HEK293 (cell line): ENCODE data around the gene ATP2C1.

Source experiments
- CTCF ChIA-PET: fragments of 350-600 bp; formaldehyde crosslinking; extraction: SDS; loops from one replicate; lab custom pipeline; 2021; ENCODE audit warnings: antibody characterized with exemption; lab: Yijun Ruan, JAX
- POLR2A ChIA-PET: fragments of 300-600 bp; formaldehyde crosslinking; extraction: SDS; loops from one replicate; lab custom pipeline; 2020; ENCODE audit warnings: antibody characterized with exemption, inconsistent platforms; lab: Yijun Ruan, JAX
- H3K27ac ChIP-seq: fragments of 200-500 bp; sonication (Bioruptor generic); 2 replicates; pipeline ENCODE4 v1.5.1; 2014; ENCODE audit warnings: low read depth, low read length, control low read depth, inconsistent platforms; ENCODE audit errors: extremely low read depth
- H3K36me3 ChIP-seq, 2 experiments: fragments of 200-500 bp in 1 of 2; sonication (Bioruptor generic) in 1 of 2; 1 replicate in 1 of 2; 2 replicates in 1 of 2; pipeline ENCODE4 v1.5.1; 2014 to 2017; ENCODE audit warnings: inconsistent platforms in 2 of 2, low read length in 2 of 2; ENCODE audit not compliant: control insufficient read depth in 2 of 2, insufficient read depth in 1 of 2
- H3K4me1 ChIP-seq: fragments of 200-500 bp; sonication (Bioruptor generic); 2 replicates; pipeline ENCODE4 v1.5.1; 2014; ENCODE audit warnings: mild to moderate bottlenecking, low read length, inconsistent platforms; ENCODE audit not compliant: control insufficient read depth, insufficient read depth
- H3K4me3 ChIP-seq: 2 replicates; pipeline ENCODE4 v1.5.1; 2011; ENCODE audit warnings: low read depth, mild to moderate bottlenecking, control low read depth, low read length, moderate library complexity
- H3K9me3 ChIP-seq: fragments of 200-500 bp; sonication (Bioruptor generic); 2 replicates; pipeline ENCODE4 v1.5.1; 2014; ENCODE audit warnings: low read depth, low read length, inconsistent platforms; ENCODE audit not compliant: control insufficient read depth, insufficient read depth
- KLF7 ChIP-seq: fragments of 450-650 bp; formaldehyde crosslinking; IDR thresholded peaks from 2 replicates; pipeline ENCODE4 v1.5.1; 2016; ENCODE audit warnings: missing biosample characterization, missing genetic modification characterization, borderline replicate concordance
- KLF8 ChIP-seq: fragments of 450-650 bp; formaldehyde crosslinking; IDR thresholded peaks from 2 replicates; pipeline ENCODE4 v1.5.1; 2016; ENCODE audit warnings: missing biosample characterization, missing genetic modification characterization
- MEIS1 ChIP-seq: sonication (generic); formaldehyde crosslinking; IDR thresholded peaks from 2 replicates; pipeline ENCODE4 v1.8.1; 2022; ENCODE audit warnings: missing genetic modification reagents, mild to moderate bottlenecking, borderline replicate concordance
- MZF1 ChIP-seq: fragments of 450-650 bp; formaldehyde crosslinking; IDR thresholded peaks from 2 replicates; pipeline ENCODE4 v1.5.1; 2017; ENCODE audit warnings: missing biosample characterization, missing genetic modification characterization, borderline replicate concordance
- PRDM1 ChIP-seq: fragments of 450-650 bp; formaldehyde crosslinking; IDR thresholded peaks from 2 replicates; pipeline ENCODE4; 2016; ENCODE audit warnings: missing biosample characterization, missing genetic modification characterization
- SCRT1 ChIP-seq: fragments of 450-650 bp; formaldehyde crosslinking; IDR thresholded peaks from 2 replicates; pipeline ENCODE4 v1.5.1; 2016; ENCODE audit warnings: missing biosample characterization, missing genetic modification characterization, borderline replicate concordance
- SP7 ChIP-seq: fragments of 450-650 bp; formaldehyde crosslinking; IDR thresholded peaks from 2 replicates; pipeline ENCODE4 v1.5.1; 2016; ENCODE audit warnings: missing biosample characterization, missing genetic modification characterization
- ZFP37 ChIP-seq: fragments of 450-650 bp; formaldehyde crosslinking; IDR thresholded peaks from 2 replicates; pipeline ENCODE4 v1.5.1; 2016; ENCODE audit warnings: missing biosample characterization, missing genetic modification characterization
- ZNF132 ChIP-seq: fragments of 450-650 bp; formaldehyde crosslinking; IDR thresholded peaks from 2 replicates; pipeline ENCODE4 v1.5.1; 2017; ENCODE audit warnings: missing biosample characterization, missing genetic modification characterization, borderline replicate concordance
- ZNF138 ChIP-seq: fragments of 450-650 bp; formaldehyde crosslinking; IDR thresholded peaks from 2 replicates; pipeline ENCODE4 v1.5.1; 2016; ENCODE audit warnings: missing biosample characterization, missing genetic modification characterization, borderline replicate concordance
- ZNF157 ChIP-seq: fragments of 450-650 bp; formaldehyde crosslinking; IDR thresholded peaks from 2 replicates; pipeline ENCODE4 v1.5.1; 2016; ENCODE audit warnings: missing biosample characterization, missing genetic modification characterization
- ZNF169 ChIP-seq: fragments of 450-650 bp; formaldehyde crosslinking; IDR thresholded peaks from 2 replicates; pipeline ENCODE4 v1.5.1; 2016; ENCODE audit warnings: missing biosample characterization, missing genetic modification characterization
- ZNF221 ChIP-seq: fragments of 450-650 bp; formaldehyde crosslinking; IDR thresholded peaks from 2 replicates; pipeline ENCODE4 v1.5.1; 2017; ENCODE audit warnings: missing biosample characterization, missing genetic modification characterization, borderline replicate concordance
- ZNF23 ChIP-seq: fragments of 450-650 bp; formaldehyde crosslinking; IDR thresholded peaks from 2 replicates; pipeline ENCODE4 v1.5.1; 2016; ENCODE audit warnings: missing biosample characterization, missing genetic modification characterization, borderline replicate concordance
- ZNF248 ChIP-seq: fragments of 450-650 bp; formaldehyde crosslinking; IDR thresholded peaks from 2 replicates; pipeline ENCODE4 v1.5.1; 2017; ENCODE audit warnings: missing biosample characterization, missing genetic modification characterization
- ZNF48 ChIP-seq: fragments of 450-650 bp; formaldehyde crosslinking; IDR thresholded peaks from 2 replicates; pipeline ENCODE4 v1.5.1; 2016; ENCODE audit warnings: missing biosample characterization, missing genetic modification characterization
- ZNF561 ChIP-seq: fragments of 450-650 bp; IDR thresholded peaks from 2 replicates; pipeline ENCODE4 v1.5.1; 2018; ENCODE audit warnings: missing biosample characterization, missing genetic modification characterization, borderline replicate concordance
- ZNF585B ChIP-seq: fragments of 450-650 bp; formaldehyde crosslinking; IDR thresholded peaks from 2 replicates; pipeline ENCODE4 v1.5.1; 2016; ENCODE audit warnings: missing biosample characterization, missing genetic modification characterization
- ZNF623 ChIP-seq: fragments of 450-650 bp; formaldehyde crosslinking; IDR thresholded peaks from 2 replicates; pipeline ENCODE4 v1.5.1; 2016; ENCODE audit warnings: missing biosample characterization, missing genetic modification characterization
- ZNF624 ChIP-seq: fragments of 450-650 bp; formaldehyde crosslinking; IDR thresholded peaks from 2 replicates; pipeline ENCODE4 v1.5.1; 2017; ENCODE audit warnings: missing biosample characterization, missing genetic modification characterization
- ZNF701 ChIP-seq: fragments of 450-650 bp; formaldehyde crosslinking; IDR thresholded peaks from 2 replicates; pipeline ENCODE4 v1.5.1; 2016; ENCODE audit warnings: missing biosample characterization, missing genetic modification characterization
- ZNF791 ChIP-seq: fragments of 450-650 bp; formaldehyde crosslinking; IDR thresholded peaks from 2 replicates; pipeline ENCODE4 v1.5.1; 2016; ENCODE audit warnings: missing biosample characterization, missing genetic modification characterization
- ZXDB ChIP-seq: fragments of 450-650 bp; formaldehyde crosslinking; IDR thresholded peaks from 2 replicates; pipeline ENCODE4 v1.5.1; 2016; ENCODE audit warnings: missing biosample characterization, missing genetic modification characterization
- TF ChIP-seq, protein P1 (sequence below): fragments of 450-650 bp; formaldehyde crosslinking; IDR thresholded peaks from 2 replicates; pipeline ENCODE4 v1.5.1; 2016; ENCODE audit warnings: missing biosample characterization, missing genetic modification characterization
- TF ChIP-seq, protein P2 (sequence below): fragments of 450-650 bp; formaldehyde crosslinking; IDR thresholded peaks from 2 replicates; pipeline ENCODE4 v1.5.1; 2017; ENCODE audit warnings: missing biosample characterization, missing genetic modification characterization
- TF ChIP-seq, protein P3 (sequence below): fragments of 450-650 bp; formaldehyde crosslinking; IDR thresholded peaks from 2 replicates; pipeline ENCODE4 v1.5.1; 2016; ENCODE audit warnings: missing biosample characterization, missing genetic modification characterization
- TF ChIP-seq, protein P4 (sequence below): fragments of 450-650 bp; formaldehyde crosslinking; IDR thresholded peaks from 2 replicates; pipeline ENCODE4 v1.5.1; 2016; ENCODE audit warnings: missing biosample characterization, missing genetic modification characterization
- TF ChIP-seq, protein P5 (sequence below): fragments of 450-650 bp; formaldehyde crosslinking; IDR thresholded peaks from 2 replicates; pipeline ENCODE4 v1.5.1; 2017; ENCODE audit warnings: missing biosample characterization, missing genetic modification characterization
- TF ChIP-seq, protein P6 (sequence below): sonication (generic); formaldehyde crosslinking; IDR thresholded peaks from 2 replicates; pipeline ENCODE4 v1.8.1; 2022; ENCODE audit warnings: mild to moderate bottlenecking, moderate library complexity, missing genetic modification reagents

ATP2C1 gene

DNA sequence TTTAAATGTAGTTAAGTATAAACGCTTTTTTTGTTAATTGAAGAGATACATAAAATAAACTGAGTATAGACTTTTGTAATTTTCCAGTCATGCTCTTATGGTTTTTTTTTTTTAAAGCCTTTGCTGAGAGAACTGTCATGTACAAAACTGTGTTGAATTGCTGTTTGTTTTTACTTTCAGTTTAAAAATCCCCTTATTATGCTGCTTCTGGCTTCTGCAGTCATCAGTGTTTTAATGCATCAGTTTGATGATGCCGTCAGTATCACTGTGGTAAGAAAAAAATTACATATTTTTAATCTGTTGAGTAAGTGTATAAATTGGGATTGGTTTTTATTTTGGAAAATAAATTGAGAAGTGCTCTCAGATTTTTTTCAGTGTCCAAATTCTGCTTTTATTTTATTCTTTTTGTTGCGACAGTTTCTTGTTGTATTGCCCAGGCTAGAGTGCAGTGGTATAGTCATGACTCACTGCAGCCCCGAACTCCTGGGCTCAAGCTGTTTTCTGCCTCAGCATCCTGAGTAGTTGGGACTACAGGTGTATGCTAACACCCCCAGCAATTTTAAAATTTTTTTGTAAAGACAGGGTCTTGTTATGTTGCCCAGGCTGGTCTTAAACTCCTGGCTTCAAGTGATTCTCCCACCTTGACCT is 40.7 kb downstream of the ATP2C1 start:
- POLR2A ChIA-PET = no interaction called here
- H3K9me3 ChIP-seq = no peaks in the 10 kb centered on the region

DNA sequence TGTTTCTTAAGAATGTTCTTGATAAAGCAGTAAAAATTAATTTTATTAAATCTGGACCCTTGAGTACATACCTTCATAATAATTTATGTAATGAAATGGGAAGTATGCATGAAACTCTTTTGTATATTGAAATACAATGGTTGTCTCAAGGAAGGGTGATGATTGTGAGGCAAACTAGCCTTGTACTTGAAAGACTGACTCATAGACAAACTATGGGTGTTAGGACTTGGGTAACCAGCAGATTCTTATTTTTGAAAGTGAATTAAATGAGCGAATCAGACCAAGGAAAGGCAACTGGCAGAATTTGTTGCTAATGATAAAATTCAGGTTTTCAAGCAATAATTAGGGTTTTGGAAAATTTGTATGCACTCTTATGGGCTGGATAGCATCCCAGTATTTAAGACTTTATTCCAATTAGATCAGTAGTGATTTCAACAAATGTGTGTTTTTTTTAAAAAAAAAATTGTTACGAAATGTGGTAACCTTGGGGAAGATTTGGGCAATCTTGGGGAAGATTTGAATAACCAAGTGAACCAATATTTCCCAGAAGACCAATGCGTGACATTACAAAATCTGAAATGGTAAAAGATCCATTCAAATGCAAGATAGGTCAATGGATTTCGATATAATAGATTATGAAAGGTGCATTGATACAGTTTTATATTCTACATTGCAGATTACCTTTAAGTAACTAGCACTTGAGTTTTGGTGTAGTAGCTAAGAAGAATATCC is 42.0 kb downstream of the ATP2C1 start:
- POLR2A ChIA-PET = no interaction called here

More for the DNA sequence above, 40.7 kb downstream of the ATP2C1 start:
- CTCF ChIA-PET = interaction anchor here (0.6 to 1.5 kb wide), 3 partner anchors 9 to 38 kb away, joined by 3 to 4 read pairs (median 3); no protein-coding TSS in a partner anchor
- H3K4me1 ChIP-seq = no peaks in the 10 kb centered on the region
- no peaks in the 10 kb centered on the region for H3K36me3 ChIP-seq
- TF ChIP-seq ZNF585B (tag by site-specific recombination) (no peak), SCRT1 (no peak), ZNF169 (tag by site-specific recombination) (no peak), ZNF248 (tag by site-specific recombination) (no peak), MZF1 (no peak), ZNF701 (no peak), ZNF623 (tag by site-specific recombination) (no peak), ZNF157 (no peak), ZXDB (no peak), SP7 (tag by site-specific recombination) (no peak), KLF8 (tag by site-specific recombination) (no peak), ZNF23 (no peak)
- TF ChIP-seq, protein P1, sequence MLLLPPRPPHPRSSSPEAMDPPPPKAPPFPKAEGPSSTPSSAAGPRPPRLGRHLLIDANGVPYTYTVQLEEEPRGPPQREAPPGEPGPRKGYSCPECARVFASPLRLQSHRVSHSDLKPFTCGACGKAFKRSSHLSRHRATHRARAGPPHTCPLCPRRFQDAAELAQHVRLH (tag by site-specific recombination) = no peak
- no peak overlapping the region for H3K4me3 ChIP-seq
- H3K27ac ChIP-seq = no peak overlapping the region

More for the DNA sequence above, 42.0 kb downstream of the ATP2C1 start:
- Histone ChIP-seq H3K27ac (no peak overlapping the region), H3K4me1 (no peaks in the 10 kb centered on the region), H3K4me3 (no peak overlapping the region), H3K36me3 (peaks cover 0 to 3% of the 10 kb centered on the region in 2 experiments; a peak in 1 of 3 replicates), H3K9me3 (no peaks in the 10 kb centered on the region)
- no peak for TF ChIP-seq SCRT1
- TF ChIP-seq, protein P1 (tag by site-specific recombination) = no peak
- no peak for TF ChIP-seq MEIS1 (CRISPR knock-in tag)
- TF ChIP-seq KLF7 = no peak
- TF ChIP-seq, protein P2, sequence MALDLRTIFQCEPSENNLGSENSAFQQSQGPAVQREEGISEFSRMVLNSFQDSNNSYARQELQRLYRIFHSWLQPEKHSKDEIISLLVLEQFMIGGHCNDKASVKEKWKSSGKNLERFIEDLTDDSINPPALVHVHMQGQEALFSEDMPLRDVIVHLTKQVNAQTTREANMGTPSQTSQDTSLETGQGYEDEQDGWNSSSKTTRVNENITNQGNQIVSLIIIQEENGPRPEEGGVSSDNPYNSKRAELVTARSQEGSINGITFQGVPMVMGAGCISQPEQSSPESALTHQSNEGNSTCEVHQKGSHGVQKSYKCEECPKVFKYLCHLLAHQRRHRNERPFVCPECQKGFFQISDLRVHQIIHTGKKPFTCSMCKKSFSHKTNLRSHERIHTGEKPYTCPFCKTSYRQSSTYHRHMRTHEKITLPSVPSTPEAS = no peak
- no peak for TF ChIP-seq ZNF624 (tag by site-specific recombination)
- TF ChIP-seq ZNF48 (tag by site-specific recombination) = no peak
- TF ChIP-seq, protein P3, sequence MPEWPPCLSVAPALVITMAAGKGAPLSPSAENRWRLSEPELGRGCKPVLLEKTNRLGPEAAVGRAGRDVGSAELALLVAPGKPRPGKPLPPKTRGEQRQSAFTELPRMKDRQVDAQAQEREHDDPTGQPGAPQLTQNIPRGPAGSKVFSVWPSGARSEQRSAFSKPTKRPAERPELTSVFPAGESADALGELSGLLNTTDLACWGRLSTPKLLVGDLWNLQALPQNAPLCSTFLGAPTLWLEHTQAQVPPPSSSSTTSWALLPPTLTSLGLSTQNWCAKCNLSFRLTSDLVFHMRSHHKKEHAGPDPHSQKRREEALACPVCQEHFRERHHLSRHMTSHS (tag by site-specific recombination) = no peak
- TF ChIP-seq, protein P4, sequence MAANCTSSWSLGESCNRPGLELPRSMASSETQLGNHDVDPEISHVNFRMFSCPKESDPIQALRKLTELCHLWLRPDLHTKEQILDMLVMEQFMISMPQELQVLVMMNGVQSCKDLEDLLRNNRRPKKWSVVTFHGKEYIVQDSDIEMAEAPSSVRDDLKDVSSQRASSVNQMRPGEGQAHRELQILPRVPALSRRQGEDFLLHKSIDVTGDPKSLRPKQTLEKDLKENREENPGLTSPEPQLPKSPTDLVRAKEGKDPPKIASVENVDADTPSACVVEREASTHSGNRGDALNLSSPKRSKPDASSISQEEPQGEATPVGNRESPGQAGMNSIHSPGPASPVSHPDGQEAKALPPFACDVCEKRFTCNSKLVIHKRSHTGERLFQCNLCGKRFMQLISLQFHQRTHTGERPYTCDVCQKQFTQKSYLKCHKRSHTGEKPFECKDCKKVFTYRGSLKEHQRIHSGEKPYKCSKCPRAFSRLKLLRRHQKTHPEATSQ = no peak
- no peak for TF ChIP-seq ZNF561 (tag by site-specific recombination)
- TF ChIP-seq ZNF248 (tag by site-specific recombination) = no peak
- no peak for TF ChIP-seq ZFP37 (tag by site-specific recombination)
- no peak for TF ChIP-seq ZNF169 (tag by site-specific recombination)
- TF ChIP-seq ZNF138 (tag by site-specific recombination) = no peak
- TF ChIP-seq ZNF791 (tag by site-specific recombination) = no peak
- TF ChIP-seq, protein P5, sequence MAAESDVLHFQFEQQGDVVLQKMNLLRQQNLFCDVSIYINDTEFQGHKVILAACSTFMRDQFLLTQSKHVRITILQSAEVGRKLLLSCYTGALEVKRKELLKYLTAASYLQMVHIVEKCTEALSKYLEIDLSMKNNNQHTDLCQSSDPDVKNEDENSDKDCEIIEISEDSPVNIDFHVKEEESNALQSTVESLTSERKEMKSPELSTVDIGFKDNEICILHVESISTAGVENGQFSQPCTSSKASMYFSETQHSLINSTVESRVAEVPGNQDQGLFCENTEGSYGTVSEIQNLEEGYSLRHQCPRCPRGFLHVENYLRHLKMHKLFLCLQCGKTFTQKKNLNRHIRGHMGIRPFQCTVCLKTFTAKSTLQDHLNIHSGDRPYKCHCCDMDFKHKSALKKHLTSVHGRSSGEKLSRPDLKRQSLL (tag by site-specific recombination) = no peak
- no peak for TF ChIP-seq ZNF221 (tag by site-specific recombination)
- no peak for TF ChIP-seq PRDM1 (tag by site-specific recombination)
- TF ChIP-seq ZNF132 (tag by site-specific recombination) = no peak
- TF ChIP-seq, protein P6, sequence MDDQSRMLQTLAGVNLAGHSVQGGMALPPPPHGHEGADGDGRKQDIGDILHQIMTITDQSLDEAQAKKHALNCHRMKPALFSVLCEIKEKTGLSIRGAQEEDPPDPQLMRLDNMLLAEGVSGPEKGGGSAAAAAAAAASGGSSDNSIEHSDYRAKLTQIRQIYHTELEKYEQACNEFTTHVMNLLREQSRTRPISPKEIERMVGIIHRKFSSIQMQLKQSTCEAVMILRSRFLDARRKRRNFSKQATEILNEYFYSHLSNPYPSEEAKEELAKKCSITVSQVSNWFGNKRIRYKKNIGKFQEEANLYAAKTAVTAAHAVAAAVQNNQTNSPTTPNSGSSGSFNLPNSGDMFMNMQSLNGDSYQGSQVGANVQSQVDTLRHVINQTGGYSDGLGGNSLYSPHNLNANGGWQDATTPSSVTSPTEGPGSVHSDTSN (CRISPR knock-in tag) = no peak
- CTCF ChIA-PET = no interaction called here
